Measurements from ENCODE around the gene SIN3A.
"Not testable (repeated sequence)": the region's sequence is repeated elsewhere in the genome, so short reads cannot be mapped to it uniquely, and the experiment has no call there.

Gene SIN3A

DNA sequence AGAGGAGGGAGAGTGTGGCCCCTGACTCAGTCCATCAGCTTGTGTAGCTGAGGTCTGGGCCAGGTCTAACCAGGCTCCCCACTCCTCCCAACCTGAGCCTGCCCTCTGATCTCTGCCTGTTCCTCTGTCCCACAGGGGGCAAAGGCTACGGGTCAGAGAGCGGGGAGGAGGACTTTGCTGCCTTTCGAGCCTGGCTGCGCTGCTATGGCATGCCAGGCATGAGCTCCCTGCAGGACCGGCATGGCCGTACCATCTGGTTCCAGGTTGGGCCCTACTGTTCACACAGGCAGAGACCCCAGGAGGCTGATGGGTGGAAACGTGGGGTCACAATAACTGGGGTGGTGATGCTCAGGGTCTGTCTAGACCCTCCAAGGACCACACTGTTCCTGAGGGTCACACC, 97.9 kb downstream of the SIN3A start:
- DNase-seq, result no peak

DNA sequence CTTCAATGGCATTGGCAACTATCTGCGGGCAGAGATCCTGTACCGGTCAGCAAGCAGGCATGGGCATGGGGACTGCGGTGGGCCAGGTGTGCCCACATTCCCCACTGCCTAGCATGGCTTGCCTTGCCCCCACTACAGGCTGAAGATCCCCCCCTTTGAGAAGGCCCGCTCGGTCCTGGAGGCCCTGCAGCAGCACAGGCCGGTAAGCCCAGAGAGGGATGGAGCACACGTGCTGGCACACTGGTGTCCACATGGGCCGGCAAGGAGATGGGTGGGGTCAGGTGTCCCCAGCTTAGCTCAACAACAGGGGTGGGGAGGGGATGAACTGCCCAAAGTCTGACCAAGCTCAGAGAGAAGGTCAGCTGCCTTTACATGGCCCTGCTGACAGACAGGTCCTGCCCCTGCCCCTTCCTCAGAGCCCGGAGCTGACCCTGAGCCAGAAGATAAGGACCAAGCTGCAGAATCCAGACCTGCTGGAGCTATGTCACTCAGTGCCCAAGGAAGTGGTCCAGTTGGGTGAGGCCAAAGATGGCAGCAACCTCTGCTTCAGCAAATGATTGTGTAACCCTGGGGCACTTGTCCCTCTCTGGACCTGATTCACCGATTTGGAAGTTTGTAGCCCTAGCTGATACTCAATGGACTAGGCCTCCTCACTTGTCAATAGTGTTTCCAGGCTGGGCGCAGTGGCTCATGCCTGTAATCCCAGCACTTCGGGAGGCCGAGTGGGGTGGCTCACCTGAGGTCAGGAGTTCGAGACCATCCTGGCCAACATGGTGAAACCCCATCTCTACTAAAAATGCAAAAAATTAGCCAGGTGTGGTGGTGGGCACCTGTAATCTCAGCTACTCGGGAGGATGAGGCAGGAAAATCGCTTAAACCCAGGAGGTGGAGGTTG, 99.1 kb downstream of the SIN3A start:
- no peak for DNase-seq

DNA sequence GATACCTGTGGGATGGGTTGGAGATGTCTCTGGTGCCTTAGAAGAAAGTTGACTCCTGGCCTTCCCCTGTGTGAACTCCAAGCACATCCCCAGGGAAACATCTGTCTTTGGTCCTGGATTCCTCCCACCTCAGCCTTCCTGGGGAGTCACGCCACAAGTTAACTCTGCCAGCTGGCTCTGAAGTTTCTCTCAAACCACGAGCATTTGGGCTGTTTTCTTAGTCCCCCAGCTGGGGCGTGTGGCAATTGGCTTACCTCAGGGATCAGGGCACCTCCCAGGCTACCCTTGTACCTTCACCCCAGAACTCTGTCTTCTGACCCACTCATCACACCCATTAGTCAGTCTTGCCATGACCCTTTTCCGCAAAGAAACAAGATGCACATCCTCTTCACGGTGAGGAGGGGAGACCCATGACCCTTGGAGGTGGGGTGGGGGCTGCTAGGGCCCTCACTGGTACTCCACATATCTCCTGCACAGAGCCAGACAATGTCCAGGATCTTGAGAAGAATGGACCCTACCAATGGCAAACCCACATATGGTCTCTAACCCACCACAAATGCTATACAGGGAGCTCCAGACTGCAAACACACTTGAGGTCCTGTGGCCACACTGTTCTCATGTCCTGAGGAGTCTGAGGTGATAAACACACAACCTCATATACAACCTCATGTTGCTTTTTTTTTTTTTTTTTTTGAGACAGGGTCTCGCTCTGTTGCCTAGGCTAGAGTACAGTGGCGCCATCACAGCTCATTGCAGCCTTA, 100.7 kb downstream of the SIN3A start:
- no peak for DNase-seq

DNA sequence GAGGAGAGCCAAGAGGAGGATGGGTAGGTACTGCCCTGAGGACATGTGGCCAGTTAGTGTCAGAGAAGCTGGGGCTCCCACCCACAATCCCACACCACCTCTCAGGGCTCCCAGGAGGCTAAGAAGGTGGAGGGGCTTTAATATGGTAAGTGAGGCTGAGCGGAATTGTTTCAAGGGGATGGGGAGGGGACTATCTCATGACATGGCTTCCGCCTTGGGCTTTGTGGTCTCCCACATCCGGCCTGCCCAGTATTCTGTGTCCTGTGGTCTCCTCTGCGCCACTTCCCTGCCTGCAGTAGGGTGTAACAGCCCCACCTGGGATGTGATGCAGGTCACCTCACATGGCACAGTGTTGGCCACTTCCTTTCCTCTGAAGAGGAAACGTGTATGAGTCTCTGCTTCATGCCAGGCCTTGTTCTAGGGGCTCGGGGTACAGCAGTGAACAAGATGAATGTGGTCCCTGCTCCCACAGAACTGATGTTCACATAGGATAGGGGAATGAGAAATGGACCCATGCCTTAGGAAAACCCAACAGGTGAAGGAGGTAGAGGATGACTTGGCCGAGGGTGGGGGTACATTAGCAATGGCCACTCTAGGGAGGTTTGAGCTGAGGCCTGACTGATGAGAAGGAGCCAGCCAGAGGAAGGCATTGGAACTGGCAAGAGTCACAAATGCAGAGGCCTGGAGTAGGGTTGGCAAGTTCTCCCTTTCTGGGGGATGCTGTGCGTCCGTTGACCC, 101.5 kb downstream of the SIN3A start:
- DNase-seq, result no peak

DNA sequence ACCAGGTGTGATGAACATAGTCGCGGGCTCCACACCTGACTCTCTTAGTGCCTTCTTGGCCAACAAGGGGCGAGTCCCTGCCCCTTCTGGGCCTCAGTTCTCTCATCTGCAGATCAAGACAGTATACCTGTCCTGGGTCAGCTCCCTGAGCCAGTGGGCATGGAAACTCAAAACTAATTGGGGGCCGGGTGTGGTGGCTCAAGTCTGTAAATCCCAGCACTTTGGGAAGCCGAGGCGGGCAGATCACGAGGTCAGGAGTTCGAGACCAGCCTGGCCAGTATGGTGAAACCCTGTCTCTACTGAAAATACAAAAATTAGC, 102.2 kb downstream of the SIN3A start:
- not testable (repeated sequence) for DNase-seq

DNA sequence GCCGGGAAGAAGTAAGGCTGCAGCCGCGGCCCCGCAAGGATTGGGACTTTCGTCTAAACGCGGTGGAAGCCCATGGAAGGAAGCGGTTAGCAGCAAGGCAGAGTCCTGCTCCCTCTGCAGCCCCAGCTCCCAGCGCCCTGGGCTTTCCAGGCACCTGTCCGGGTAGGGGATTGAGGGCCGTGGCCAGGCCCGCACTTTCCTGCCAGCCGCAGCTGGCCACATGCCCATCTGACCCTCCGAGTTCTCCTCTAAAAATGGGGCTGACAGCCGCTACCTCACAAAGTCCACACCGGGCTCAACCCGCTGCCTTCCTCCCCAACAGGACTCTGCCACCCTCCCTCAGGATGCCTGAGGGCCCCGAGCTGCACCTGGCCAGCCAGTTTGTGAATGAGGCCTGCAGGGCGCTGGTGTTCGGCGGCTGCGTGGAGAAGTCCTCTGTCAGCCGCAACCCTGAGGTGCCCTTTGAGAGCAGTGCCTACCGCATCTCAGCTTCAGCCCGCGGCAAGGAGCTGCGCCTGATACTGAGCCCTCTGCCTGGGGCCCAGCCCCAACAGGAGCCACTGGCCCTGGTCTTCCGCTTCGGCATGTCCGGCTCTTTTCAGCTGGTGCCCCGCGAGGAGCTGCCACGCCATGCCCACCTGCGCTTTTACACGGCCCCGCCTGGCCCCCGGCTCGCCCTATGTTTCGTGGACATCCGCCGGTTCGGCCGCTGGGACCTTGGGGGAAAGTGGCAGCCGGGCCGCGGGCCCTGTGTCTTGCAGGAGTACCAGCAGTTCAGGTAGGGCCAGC, 102.7 kb downstream of the SIN3A start:
- no peak for DNase-seq

DNA sequence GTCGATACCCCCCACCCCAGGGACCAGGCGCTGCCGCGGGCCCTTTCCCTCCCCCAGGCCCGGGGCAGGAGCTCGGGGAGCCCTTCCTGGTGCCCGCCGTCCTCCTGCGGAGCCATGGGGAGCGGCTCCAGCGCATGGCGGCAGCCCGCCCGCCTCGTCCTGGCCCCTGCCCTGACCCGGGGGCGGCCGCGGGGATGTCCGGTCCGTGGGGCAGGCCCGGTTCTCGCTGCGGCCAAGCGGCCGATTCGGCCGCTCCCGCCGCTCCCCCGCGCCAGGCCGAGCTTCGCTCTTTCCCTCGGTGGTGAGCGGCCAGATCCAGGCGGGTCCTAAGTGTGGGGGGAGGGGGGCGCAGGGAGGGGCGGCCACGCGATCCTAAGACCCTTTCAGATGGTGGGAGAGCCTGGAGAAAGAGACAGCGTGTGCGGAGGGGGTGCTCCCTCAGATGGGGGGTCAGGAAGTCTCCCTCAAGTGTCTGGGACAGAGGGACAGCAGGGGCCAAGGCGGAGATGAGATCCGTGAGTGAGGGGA, 103.4 kb downstream of the SIN3A start:
- DNase-seq, result no peak

DNA sequence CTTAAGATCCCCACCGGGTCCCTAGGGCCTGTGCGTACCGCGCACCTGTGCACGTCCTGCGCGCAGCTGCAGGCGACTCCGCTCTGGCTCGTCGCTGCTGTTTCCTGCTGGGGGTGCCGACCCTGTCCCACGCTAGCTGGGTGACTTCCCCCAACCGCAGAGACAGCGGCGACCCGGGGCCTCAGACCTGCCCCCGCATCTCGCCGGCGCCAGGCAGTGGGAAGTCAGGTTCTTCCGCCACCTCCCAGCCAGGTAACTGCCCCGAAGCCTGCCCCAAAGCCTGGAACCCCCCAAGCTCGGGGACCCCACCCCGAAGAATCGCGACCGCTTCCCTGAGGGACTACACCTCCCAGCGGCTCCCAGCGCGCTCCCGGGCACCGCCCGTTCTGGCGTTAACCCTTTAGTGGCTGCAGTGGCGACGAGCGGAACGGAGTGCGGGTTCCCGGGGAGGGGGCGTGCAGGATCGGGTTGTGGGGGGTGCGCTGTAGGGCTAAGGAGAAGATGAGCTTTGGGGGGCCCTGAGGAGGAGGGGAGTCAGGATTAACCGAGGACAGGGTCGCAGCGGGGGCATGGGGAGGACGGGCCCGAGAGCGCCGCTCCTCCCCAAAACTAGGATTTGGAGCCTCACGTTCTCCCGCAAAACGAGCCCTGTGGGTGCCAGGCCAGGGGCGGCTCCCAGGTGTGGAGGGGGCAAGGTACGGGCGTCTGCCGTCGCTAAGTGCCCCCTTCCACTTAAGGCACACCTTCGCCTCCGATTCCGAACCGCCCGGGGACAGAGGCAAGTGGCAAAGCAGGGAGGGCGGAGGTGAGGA, 104.1 kb downstream of the SIN3A start:
- DNase-seq, result no peak

DNA sequence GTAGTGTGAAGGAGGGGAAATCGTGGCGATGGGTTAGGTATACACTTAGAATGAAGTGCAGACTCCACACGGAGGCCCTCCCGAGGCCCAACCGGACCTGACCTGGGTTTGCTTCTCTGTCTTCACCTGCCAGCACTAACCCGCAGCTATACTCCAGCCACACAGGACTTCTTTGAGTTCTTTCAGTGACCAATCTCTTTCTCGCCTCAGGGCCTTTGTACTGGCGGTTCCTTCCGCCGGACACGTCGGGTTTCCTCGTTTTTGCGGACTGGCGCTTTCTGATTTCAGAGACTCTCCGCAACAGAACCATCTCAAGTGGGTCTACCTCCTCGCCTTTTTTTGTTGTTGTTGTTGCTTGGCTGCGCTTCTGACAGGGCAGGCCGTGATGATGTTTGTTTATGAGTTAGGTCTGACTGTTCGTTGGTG, 104.7 kb downstream of the SIN3A start, which contains the start of gene NEIL1:
TSS of gene NEIL1 (plus strand) at position 244 of the 426 bp plus-strand sequence. CDS start 1,867 bp downstream, outside the sequence.
- DNase-seq, result no peak

DNA sequence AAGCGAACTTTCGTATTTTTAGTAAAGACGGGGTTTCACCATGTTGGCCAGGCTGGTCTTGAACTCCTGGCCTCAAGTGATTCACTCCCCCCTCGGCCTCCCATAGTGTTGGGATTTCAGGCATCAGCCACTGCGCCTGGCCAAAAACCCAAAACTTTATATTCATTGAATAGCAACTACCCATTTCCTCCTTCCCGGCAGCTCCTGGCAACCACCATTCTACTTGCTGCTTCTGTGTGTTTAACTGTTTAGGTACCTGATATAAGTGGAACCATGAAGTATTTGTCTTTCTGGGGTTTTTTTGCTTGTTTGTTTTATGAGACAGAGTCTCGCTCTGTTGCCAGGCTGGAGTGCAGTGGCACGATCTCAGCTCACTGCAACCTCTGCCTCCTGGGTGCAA, 107.5 kb downstream of the SIN3A start:
- DNase-seq, result peak; percentile 28

DNA sequence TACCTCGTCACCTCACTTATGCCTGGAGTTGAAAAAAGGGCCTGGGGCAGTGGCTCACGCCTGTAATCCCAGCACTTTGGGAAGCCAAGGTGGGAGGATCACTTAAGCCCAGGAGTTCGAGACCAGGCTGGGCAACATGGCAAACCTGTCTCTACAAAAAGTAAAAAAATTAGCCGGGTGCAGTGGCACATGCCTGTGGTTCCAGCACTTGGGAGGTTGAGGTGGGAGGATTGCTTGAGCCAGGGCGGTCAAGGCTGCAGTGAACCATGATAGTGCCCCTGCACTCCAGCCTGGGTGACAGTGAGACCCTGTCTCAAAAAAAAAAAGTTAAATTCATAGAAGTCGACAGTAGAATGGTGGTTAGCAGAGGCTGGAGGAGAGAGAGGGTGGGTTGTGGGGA, 109.3 kb downstream of the SIN3A start:
- no peak for DNase-seq

DNA sequence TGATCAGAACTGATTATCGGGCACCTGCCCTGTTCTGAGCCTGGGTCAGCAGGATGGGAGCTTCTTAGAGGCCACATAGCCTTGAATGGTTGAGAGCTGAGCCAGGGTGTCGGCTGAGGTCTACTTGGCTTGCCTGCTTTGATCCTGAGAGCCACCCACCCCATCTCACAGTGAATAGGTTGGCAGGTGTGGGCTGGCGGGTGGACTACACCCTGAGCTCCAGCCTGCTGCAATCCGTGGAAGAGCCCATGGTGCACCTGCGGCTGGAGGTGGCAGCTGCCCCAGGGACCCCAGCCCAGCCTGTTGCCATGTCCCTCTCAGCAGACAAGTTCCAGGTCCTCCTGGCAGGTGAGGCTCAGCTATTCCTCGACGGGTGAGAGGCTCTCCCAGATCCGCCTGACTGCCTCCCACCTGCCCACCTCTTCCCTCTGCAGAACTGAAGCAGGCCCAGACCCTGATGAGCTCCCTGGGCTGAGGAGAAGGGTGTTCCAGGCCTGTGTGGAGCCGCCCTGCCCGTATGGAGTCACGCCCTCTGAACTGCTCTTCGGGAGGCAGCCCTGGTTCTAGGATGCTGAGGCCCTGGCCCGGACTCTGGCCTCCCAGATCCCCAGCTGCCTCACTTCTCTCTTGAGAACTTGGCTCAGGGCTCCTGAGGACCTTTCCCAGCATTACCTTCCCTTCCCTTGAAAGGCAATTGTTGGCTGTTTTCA, 111.8 kb downstream of the SIN3A start:
- no peak for DNase-seq

DNA sequence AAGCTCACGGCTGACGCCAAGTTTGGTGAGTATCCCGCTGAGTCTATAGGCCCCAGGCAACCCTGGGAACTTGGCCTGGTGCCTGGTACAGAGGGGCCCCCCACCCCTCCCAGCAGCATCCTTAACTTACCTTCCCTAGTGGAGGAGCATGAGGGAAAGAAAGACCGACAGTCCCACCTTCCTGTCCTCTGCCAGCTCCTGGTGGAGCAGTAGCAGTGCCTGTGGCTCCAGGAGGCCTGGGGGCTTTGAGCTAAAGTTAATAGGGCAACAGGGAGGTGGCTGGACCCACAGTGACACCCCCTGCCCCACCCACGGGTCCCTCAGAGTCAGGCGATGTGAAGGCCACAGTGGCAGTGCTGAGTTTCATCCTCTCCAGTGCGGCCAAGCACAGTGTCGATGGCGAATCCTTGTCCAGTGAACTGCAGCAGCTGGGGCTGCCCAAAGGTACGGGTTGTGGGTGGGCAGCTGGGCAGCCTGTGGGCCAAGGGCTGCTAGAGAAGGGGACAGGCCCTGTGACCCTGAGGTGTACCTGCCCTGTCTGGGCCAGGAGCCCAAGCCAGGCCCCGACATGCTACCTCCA, 112.7 kb downstream of the SIN3A start:
- no peak for DNase-seq

DNA sequence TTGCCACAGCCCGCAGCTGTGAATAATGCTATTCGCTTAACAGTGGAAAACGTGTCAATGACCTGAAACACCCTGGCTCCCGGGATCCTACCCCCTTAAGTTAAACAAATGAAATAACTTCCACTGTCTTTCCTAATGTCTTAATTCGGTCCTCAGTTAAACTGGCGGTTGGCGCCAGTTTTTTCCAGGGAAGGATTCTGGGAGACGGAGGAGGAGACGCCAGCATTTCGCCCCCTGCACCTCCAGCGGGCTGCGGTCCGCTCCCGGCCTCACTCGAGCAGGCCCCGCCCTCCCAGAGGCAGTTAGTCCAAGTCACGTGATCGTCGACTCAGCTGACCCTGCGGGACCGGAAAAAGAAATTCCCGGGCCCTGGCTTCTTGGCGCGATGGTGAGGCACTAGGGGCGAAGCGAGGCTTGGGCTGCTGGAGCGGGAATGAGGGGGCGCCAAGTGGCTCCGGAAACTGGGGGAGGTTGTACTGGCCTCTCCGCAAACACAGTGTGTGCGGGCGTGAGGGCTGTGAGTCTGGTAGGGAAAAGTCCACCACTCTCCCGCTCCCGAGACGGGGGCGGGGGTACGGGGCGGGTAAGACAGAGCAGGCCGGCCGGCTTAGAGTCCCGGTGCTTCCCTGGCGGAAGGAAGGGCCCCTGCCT, 115.7 kb downstream of the SIN3A start, which contains the start of gene COMMD4:
TSS of gene COMMD4 (plus strand) at position 359 of the 651 bp plus-strand sequence. CDS start at position 386, 27 bp downstream.
- peak; percentile 36 for DNase-seq

DNA sequence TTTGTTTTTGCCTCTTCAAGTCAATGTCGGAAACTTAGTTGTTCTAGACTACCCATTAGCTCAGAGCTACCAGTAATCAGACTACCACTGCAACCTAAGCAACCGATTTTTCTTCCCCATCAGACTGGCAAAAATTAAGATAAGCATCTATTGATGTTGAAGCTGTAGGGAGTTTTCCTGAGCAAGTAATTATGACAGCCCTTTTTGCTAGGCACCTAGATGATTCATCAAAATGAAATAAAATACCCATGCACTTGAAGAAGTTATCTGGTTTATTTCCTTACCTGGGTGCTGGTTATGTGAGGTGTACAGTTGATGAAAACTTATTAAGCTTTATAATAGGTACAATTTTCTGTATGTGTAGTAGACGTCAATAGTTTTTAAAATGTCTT, 116.2 kb downstream of the SIN3A start:
- DNase-seq, result no peak

DNA sequence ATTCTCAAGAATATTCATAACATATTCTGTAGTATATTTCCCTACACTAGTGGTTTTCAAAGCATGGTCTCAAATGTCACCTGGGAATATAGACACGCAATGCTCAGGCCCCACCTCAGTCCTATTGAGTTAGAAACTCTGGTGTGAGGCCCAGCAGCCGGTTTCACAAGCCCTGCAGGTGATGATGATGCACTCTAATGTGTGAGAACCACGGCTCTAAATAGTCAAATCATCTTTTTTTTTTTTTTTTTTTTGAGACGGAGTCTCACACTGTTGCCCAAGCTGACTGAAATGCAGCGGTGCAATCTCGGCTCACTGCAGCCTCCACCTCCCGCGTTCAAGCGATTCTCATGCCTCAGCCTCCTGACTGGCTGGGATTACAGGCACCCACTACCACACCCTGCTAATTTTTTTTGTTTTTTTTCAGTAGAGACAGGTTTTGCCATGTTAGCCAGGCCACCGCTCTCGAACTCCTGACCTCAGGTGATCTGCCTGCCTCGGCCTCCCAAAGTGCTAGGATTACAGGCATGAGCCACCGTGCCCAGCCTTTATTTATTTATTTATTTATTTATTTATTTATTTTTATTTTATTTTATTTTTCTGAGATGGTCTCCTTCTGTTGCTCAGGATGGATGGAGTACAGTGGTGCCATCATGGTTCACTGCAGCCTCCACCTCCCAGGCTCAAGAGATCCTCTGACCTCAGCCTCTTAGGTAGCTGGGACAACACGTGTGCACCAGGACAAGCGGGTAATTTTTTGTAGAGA, 117.7 kb downstream of the SIN3A start:
- not testable (repeated sequence) for DNase-seq

DNA sequence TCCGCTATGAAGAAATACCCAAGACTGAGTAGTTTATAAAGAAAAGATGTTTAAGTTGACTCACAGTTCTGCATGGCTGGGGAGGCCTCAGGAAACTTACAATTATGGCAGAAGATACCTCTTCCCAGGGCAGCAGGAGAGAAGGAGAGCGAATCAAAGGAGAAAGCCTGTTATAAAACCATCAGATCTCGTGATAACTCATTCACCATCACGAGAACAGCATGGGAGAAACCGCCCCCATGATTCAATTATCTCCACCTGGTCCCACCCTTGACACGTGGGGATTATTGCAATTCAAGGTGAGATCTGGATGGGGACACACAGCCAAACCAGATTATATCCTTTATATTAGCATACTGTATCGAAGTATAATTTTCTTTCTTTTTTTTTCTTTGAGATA, 119.4 kb downstream of the SIN3A start:
- DNase-seq, result not testable (repeated sequence)

DNA sequence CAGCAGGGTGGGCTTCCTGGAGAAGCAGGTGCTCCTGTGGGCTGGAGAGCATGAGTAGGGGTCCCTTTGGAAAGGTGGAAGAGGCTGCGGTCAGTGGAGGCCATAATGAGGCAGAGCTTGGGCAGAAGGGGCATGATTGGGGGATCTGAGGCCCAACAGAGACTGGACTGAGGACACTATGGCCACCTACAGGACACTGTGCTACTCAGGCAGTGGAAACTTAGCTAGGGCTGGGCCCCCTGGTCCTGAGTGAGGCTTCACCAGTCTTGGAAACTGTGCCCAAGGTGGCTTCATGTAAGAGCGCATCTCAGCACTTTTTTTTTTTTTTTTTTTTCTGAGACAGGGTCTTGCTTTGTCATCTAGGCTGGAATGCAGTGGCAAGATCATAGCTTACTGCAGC, 121.9 kb downstream of the SIN3A start:
- DNase-seq, result no peak
